CD14-positive monocyte (primary cell): ENCODE data around the gene KIF21A. TPM values are rescaled to one million over a fixed set of nuclear protein-coding genes. Genes with fewer than 3 reads are reported as not detected.

ENCODE experiments used
- DNase-seq, 3 donors: peaks; one replicate each; pipeline ENCODE4 v3.0.0-alpha.2; 2011 to 2022
- H2AFZ ChIP-seq: 2 replicates; pipeline ENCODE4 v1.6.0; 2012; ENCODE audit warnings: mild to moderate bottlenecking, low read depth, low read length, inconsistent platforms; ENCODE audit not compliant: insufficient read depth, poor library complexity, severe bottlenecking
- H3K27ac ChIP-seq, 2 donors: 1 replicate in 1 of 2; 2 replicates in 1 of 2; pipeline ENCODE4 v1.5.1; 2012 to 2013; ENCODE audit warnings: low read length in 2 of 2, control low read depth in 1 of 2, inconsistent platforms in 1 of 2, low read depth in 1 of 2, mild to moderate bottlenecking in 1 of 2
- H3K27me3 ChIP-seq, 2 donors: one replicate each; pipeline versions ENCODE4 v1.6.0 to v1.6.1; 2011 to 2013; ENCODE audit warnings: low read length in 2 of 2; ENCODE audit not compliant: control insufficient read depth in 2 of 2, insufficient read depth in 2 of 2
- H3K36me3 ChIP-seq, 2 donors: replicated peaks in 1 of 2; 1 replicate in 1 of 2; 2 replicates in 1 of 2; pipeline versions ENCODE4 v1.5.1 to v1.6.1; 2012 to 2013; ENCODE audit warnings: low read length in 2 of 2, control low read depth in 1 of 2, inconsistent platforms in 1 of 2, mild to moderate bottlenecking in 1 of 2; ENCODE audit not compliant: insufficient read depth in 2 of 2, control insufficient read depth in 1 of 2
- H3K4me1 ChIP-seq, 2 donors: 1 replicate in 1 of 2; 2 replicates in 1 of 2; pipeline versions ENCODE4 v1.5.1 to v1.6.1; 2012 to 2013; ENCODE audit warnings: low read length in 2 of 2, control low read depth in 1 of 2, inconsistent platforms in 1 of 2, mild to moderate bottlenecking in 1 of 2, moderate library complexity in 1 of 2; ENCODE audit not compliant: insufficient read depth in 2 of 2, control insufficient read depth in 1 of 2
- H3K4me2 ChIP-seq: replicated peaks from 2 replicates; pipeline ENCODE3; 2012; ENCODE audit warnings: low read length, moderate library complexity, mild to moderate bottlenecking; ENCODE audit not compliant: poor library complexity, severe bottlenecking; ENCODE audit errors: extremely low read depth
- H3K4me3 ChIP-seq, 3 experiments: fragments of 200-600 bp in 1 of 3; sonication (generic) in 1 of 3; replicated peaks in 1 of 3; 1 replicate in 2 of 3; 2 replicates in 1 of 3; pipeline ENCODE4 v1.5.1; 2011 to 2013; ENCODE audit warnings: low read length in 3 of 3, mild to moderate bottlenecking in 3 of 3, control low read depth in 2 of 3, low read depth in 2 of 3, inconsistent platforms in 1 of 3, moderate library complexity in 1 of 3
- H3K79me2 ChIP-seq: 2 replicates; pipeline ENCODE4 v1.6.0; 2012; ENCODE audit warnings: mild to moderate bottlenecking, control low read depth, inconsistent platforms, low read length, moderate library complexity; ENCODE audit not compliant: insufficient read depth
- H3K9ac ChIP-seq: 2 replicates; pipeline ENCODE4 v1.6.0; 2017; ENCODE audit warnings: low read length, mild to moderate bottlenecking; ENCODE audit not compliant: insufficient read depth, poor library complexity, severe bottlenecking
- H3K9me3 ChIP-seq, 2 donors: replicated peaks in 1 of 2; 1 replicate in 1 of 2; 2 replicates in 1 of 2; pipeline versions ENCODE4 v1.5.1 to v1.6.1; 2012 to 2013; ENCODE audit warnings: low read length in 2 of 2, control low read depth in 1 of 2; ENCODE audit not compliant: control insufficient read depth in 1 of 2, insufficient read depth in 1 of 2
- H4K20me1 ChIP-seq: 2 replicates; pipeline ENCODE4 v1.6.0; 2012; ENCODE audit warnings: mild to moderate bottlenecking, low read length, control low read depth, moderate library complexity; ENCODE audit not compliant: insufficient read depth
- H3K27ac Mint-ChIP-seq, 7 donors: one replicate each; pipeline ENCODE4 v1.8.0; 2020; ENCODE audit warnings: mild to moderate bottlenecking in 7 of 7, mixed read lengths in 7 of 7, moderate library complexity in 6 of 7, inconsistent platforms in 2 of 7
- H3K27me3 Mint-ChIP-seq, 3 donors: one replicate each; pipeline ENCODE4 v1.8.0; 2021 to 2022; ENCODE audit warnings: low read depth in 3 of 3, mild to moderate bottlenecking in 3 of 3, mixed read lengths in 3 of 3, moderate library complexity in 3 of 3, inconsistent platforms in 1 of 3
- H3K36me3 Mint-ChIP-seq, 2 donors: one replicate each; pipeline ENCODE4 v1.8.0; 2020; ENCODE audit warnings: mixed read lengths in 2 of 2, inconsistent platforms in 1 of 2, mild to moderate bottlenecking in 1 of 2
- H3K4me1 Mint-ChIP-seq: one replicate; pipeline ENCODE4 v1.8.0; 2020; ENCODE audit warnings: mild to moderate bottlenecking, mixed read lengths
- H3K4me3 Mint-ChIP-seq, 2 donors: one replicate each; pipeline ENCODE4 v1.8.0; 2020; ENCODE audit warnings: mild to moderate bottlenecking in 2 of 2, mixed read lengths in 2 of 2, moderate library complexity in 1 of 2
- H3K9me3 Mint-ChIP-seq, 7 donors: one replicate each; pipeline ENCODE4 v1.8.0; 2020 to 2022; ENCODE audit warnings: mixed read lengths in 7 of 7, mild to moderate bottlenecking in 6 of 7, moderate library complexity in 6 of 7, inconsistent platforms in 2 of 7
- WGBS: methylation state at CpG from one replicate; pipeline ENCODE4 v1.1.5; 2013; ENCODE audit warnings: missing lambda C conversion rate; ENCODE audit not compliant: insufficient coverage; 5-methylcytosine and 5-hydroxymethylcytosine counted together
- intact Hi-C, 2 donors: fragments of 100-400 bp; cut with micrococcal nuclease; formaldehyde crosslinking; loops; one replicate each; pipeline versions ENCODE4 v1.15.0 to v1.15.1; 2023
- polyA plus RNA-seq, 3 donors: library from polyadenylated mRNA; depleted of rRNA in 1 of 3; unstranded in 2 of 3; stranded (reverse) in 1 of 3; fragments of 300-500 nt in 2 of 3; fragments of >200 nt in 1 of 3; fragmentation: Illumina TruSeq in 2 of 3; gene quantifications; 1 replicate in 2 of 3; 2 replicates in 1 of 3; pipeline ENCODE4 v1.2.3, GENCODE V29; 2012 to 2021
- TF ChIP-seq, protein P1 (sequence below): fragments of 200-600 bp; IDR thresholded peaks from one replicate; pipeline ENCODE4 v1.8.0; 2022; ENCODE audit warnings: antibody characterized with exemption, mild to moderate bottlenecking

The KIF21A gene
- polyA plus RNA-seq, 3 donors = 0.03 to 0.05 TPM; not detected in 1

- no peaks in the 10 kb centered on the region for H3K27me3 Mint-ChIP-seq
- no peaks in the 10 kb centered on the region for H3K4me1 Mint-ChIP-seq
- H3K9me3 Mint-ChIP-seq = peaks cover 0 to 2% (median 0%) of the 10 kb centered on the region in 7 donors
- no peak for DNase-seq
- Histone ChIP-seq H3K27ac (no peak overlapping the region), H3K4me1 (no peaks in the 10 kb centered on the region), H4K20me1 (no peaks in the 10 kb centered on the region), H3K9me3 (no peaks in the 10 kb centered on the region), H3K4me2 (no peak overlapping the region), H3K9ac (no peak overlapping the region), H2AFZ (no peak overlapping the region), H3K4me3 (no peak overlapping the region), H3K36me3 (no peaks in the 10 kb centered on the region), H3K79me2 (no peaks in the 10 kb centered on the region), H3K27me3 (no peaks in the 10 kb centered on the region)
- intact Hi-C loops = no loop called here
- TF ChIP-seq, protein P1, sequence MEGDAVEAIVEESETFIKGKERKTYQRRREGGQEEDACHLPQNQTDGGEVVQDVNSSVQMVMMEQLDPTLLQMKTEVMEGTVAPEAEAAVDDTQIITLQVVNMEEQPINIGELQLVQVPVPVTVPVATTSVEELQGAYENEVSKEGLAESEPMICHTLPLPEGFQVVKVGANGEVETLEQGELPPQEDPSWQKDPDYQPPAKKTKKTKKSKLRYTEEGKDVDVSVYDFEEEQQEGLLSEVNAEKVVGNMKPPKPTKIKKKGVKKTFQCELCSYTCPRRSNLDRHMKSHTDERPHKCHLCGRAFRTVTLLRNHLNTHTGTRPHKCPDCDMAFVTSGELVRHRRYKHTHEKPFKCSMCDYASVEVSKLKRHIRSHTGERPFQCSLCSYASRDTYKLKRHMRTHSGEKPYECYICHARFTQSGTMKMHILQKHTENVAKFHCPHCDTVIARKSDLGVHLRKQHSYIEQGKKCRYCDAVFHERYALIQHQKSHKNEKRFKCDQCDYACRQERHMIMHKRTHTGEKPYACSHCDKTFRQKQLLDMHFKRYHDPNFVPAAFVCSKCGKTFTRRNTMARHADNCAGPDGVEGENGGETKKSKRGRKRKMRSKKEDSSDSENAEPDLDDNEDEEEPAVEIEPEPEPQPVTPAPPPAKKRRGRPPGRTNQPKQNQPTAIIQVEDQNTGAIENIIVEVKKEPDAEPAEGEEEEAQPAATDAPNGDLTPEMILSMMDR = no peak
- WGBS = 100% methylated on average over 1 of the region's 2 CpGs
- H3K36me3 Mint-ChIP-seq = no peaks in the 10 kb centered on the region
- H3K4me3 Mint-ChIP-seq = no peak overlapping the region
- no peak overlapping the region for H3K27ac Mint-ChIP-seq
Observed at GRCh38 chr12:39331539-39332261, 111.2 kb downstream of the KIF21A start.

GRCh38 chr12:39329876-39330275 is 113.0 kb downstream of the KIF21A start:
- H3K9ac ChIP-seq = no peak overlapping the region
- WGBS = no CpG with 5 or more reads among the region's 4 CpGs
- Mint-ChIP-seq H3K9me3 (peaks cover 0 to 1% (median 0%) of the 10 kb centered on the region in 7 donors), H3K4me1 (no peaks in the 10 kb centered on the region), H3K4me3 (no peak overlapping the region), H3K27me3 (no peaks in the 10 kb centered on the region), H3K27ac (no peak overlapping the region), H3K36me3 (no peaks in the 10 kb centered on the region)
- TF ChIP-seq, protein P1 = no peak
- H3K36me3 ChIP-seq = no peaks in the 10 kb centered on the region
- intact Hi-C loops = no loop called here
- no peak overlapping the region for H3K27ac ChIP-seq
- H3K79me2 ChIP-seq = no peaks in the 10 kb centered on the region
- H4K20me1 ChIP-seq = no peaks in the 10 kb centered on the region
- no peak for DNase-seq
- no peaks in the 10 kb centered on the region for H3K4me1 ChIP-seq
- H3K4me3 ChIP-seq = no peak overlapping the region
- H2AFZ ChIP-seq = no peak overlapping the region
- no peaks in the 10 kb centered on the region for H3K27me3 ChIP-seq
- no peaks in the 10 kb centered on the region for H3K9me3 ChIP-seq
- H3K4me2 ChIP-seq = no peak overlapping the region
